K562 (cell line): ENCODE results near the gene PHPT1. TPM values are rescaled to one million over a fixed set of nuclear protein-coding genes. Genes with fewer than 3 reads are reported as not detected.

Experiments used
- BCOR ChIP-seq: fragments of 450-650 bp; IDR thresholded peaks from 2 replicates; pipeline ENCODE4 v1.6.1; 2016
- CHD1 ChIP-seq: fragments of 200-600 bp; sonication (generic); IDR thresholded peaks from one replicate; pipeline ENCODE4 v1.6.1; 2012; ENCODE audit warnings: mild to moderate bottlenecking, moderate library complexity, low read length, inconsistent platforms
- GTF2F1 ChIP-seq: IDR thresholded peaks from 2 replicates; pipeline ENCODE4 v1.6.1; 2011; ENCODE audit warnings: low read depth, low read length, improper control_type of control experiment
- HDGF ChIP-seq: fragments of 450-650 bp; IDR thresholded peaks from 2 replicates; pipeline ENCODE4 v1.6.1; 2016
- HLTF ChIP-seq: fragments of 450-650 bp; IDR thresholded peaks from 2 replicates; pipeline ENCODE4 v1.6.1; 2016
- LCOR ChIP-seq: sonication (generic); formaldehyde crosslinking; IDR thresholded peaks from 2 replicates; pipeline ENCODE4 v1.8.0; 2022; ENCODE audit warnings: mild to moderate bottlenecking, missing genetic modification reagents
- MCM7 ChIP-seq, 2 experiments: fragments of 450-650 bp; IDR thresholded peaks; 2 replicates each; pipeline ENCODE4 v1.6.1; 2016 to 2018
- POLR2A ChIP-seq: fragments of 450-650 bp; conservative IDR thresholded peaks from 2 replicates; pipeline ENCODE4 v1.6.1; 2016
- RFX1 ChIP-seq: fragments of 450-650 bp; IDR thresholded peaks from 2 replicates; pipeline ENCODE4 v1.6.1; 2016; ENCODE audit warnings: mild to moderate bottlenecking, moderate library complexity
- RNF2 ChIP-seq: sonication (generic); IDR thresholded peaks from 2 replicates; pipeline ENCODE4 v1.6.1; 2016
- SAFB2 ChIP-seq: fragments of 200-400 bp; formaldehyde crosslinking; IDR thresholded peaks from 2 replicates; pipeline ENCODE4 v1.6.1; 2018; ENCODE audit warnings: borderline replicate concordance, low read length, low read depth, moderate library complexity; ENCODE audit not compliant: severe bottlenecking
- SMAD4 ChIP-seq: fragments of 250-450 bp; sonication (Bioruptor Pico); conservative IDR thresholded peaks from 2 replicates; pipeline ENCODE4 v1.8.0; 2021; ENCODE audit warnings: inconsistent platforms, mild to moderate bottlenecking, moderate library complexity
- SMARCA4 ChIP-seq: fragments of 450-650 bp; IDR thresholded peaks from 2 replicates; pipeline ENCODE4 v1.6.1; 2016
- SNIP1 ChIP-seq: fragments of 450-650 bp; IDR thresholded peaks from 2 replicates; pipeline ENCODE4 v1.7.1; 2017; ENCODE audit warnings: low read depth, mild to moderate bottlenecking
- TARDBP ChIP-seq: fragments of 450-650 bp; IDR thresholded peaks from 2 replicates; pipeline ENCODE4 v1.6.1; 2016
- TCF7L2 ChIP-seq: fragments of 150-350 bp; IDR thresholded peaks from 2 replicates; pipeline ENCODE4 v1.6.1; 2016; ENCODE audit warnings: low read depth, mild to moderate bottlenecking, low read length, moderate library complexity
- USF1 ChIP-seq: sonication (generic); formaldehyde crosslinking; IDR thresholded peaks from 2 replicates; pipeline ENCODE4 v1.9.0; 2022; ENCODE audit warnings: mild to moderate bottlenecking, missing genetic modification reagents
- WHSC1 ChIP-seq: IDR thresholded peaks from one replicate; pipeline ENCODE4 v1.6.1; 2012; ENCODE audit warnings: low read length, control low read depth, inconsistent platforms
- XRCC3 ChIP-seq: fragments of 450-650 bp; IDR thresholded peaks from 2 replicates; pipeline ENCODE4 v1.6.1; 2017; ENCODE audit warnings: mild to moderate bottlenecking, moderate library complexity
- ZNF133 ChIP-seq: fragments of 250-450 bp; sonication (Bioruptor Pico); IDR thresholded peaks from 2 replicates; pipeline ENCODE4 v1.4.0; 2020; ENCODE audit warnings: mild to moderate bottlenecking
- ZNF280B ChIP-seq: fragments of 250-450 bp; sonication (Bioruptor Pico); IDR thresholded peaks from 2 replicates; pipeline ENCODE4 v1.5.1; 2021; ENCODE audit warnings: mild to moderate bottlenecking
- ZNF41 ChIP-seq: fragments of 250-450 bp; sonication (Bioruptor Pico); conservative IDR thresholded peaks from 2 replicates; pipeline ENCODE4 v1.4.0; 2020; ENCODE audit warnings: mild to moderate bottlenecking
- ZNF695 ChIP-seq: fragments of 450-650 bp; formaldehyde crosslinking; IDR thresholded peaks from 2 replicates; pipeline ENCODE4 v1.4.0; 2020; ENCODE audit warnings: mild to moderate bottlenecking, moderate library complexity
- ZNF76 ChIP-seq: fragments of 250-450 bp; sonication (Bioruptor Pico); IDR thresholded peaks from 2 replicates; pipeline ENCODE4 v1.4.0; 2020; ENCODE audit warnings: mild to moderate bottlenecking, moderate library complexity, borderline replicate concordance
- ZSCAN29 ChIP-seq: fragments of 450-650 bp; IDR thresholded peaks from 2 replicates; pipeline ENCODE4 v1.6.1; 2017
- polyA plus RNA-seq, 8 experiments: library from polyadenylated mRNA; depleted of rRNA in 4 of 8; stranded (reverse) in 5 of 8; unstranded in 3 of 8; fragments of >200 nt; fragmentation: Nextera tagmentation in 2 of 8; fragmentation: Illumina TruSeq in 1 of 8; extraction: Ambion mirVana in 2 of 8; extraction: Trizol in 1 of 8; gene quantifications; 2 replicates each; pipeline versions ENCODE4 v1.2.1 to v1.2.3, GENCODE V29; 2011 to 2014; ENCODE audit warnings: inconsistent platforms in 1 of 8, missing spikeins in 1 of 8
- total RNA-seq, 7 experiments: library from RNA; depleted of rRNA in 6 of 7; stranded (reverse); fragments of >200 nt in 6 of 7; fragmentation: Illumina TruSeq in 2 of 7; extraction: Trizol in 2 of 7; gene quantifications; 2 replicates each; pipeline versions ENCODE4 v1.2.1 to v1.2.3, GENCODE V29; 2011 to 2021; ENCODE audit warnings: low replicate concordance in 1 of 7
- TF ChIP-seq, protein P1 (sequence below): fragments of 450-650 bp; formaldehyde crosslinking; IDR thresholded peaks from 2 replicates; pipeline ENCODE4 v1.4.0; 2020; ENCODE audit warnings: mild to moderate bottlenecking, moderate library complexity
- TF ChIP-seq, protein P2 (sequence below): sonication (generic); formaldehyde crosslinking; IDR thresholded peaks from 2 replicates; pipeline ENCODE4 v1.5.0; 2020; ENCODE audit warnings: missing genetic modification reagents
- TF ChIP-seq, protein P3 (sequence below): fragments of 450-650 bp; IDR thresholded peaks from 2 replicates; pipeline ENCODE4 v1.6.1; 2017; ENCODE audit warnings: mild to moderate bottlenecking, moderate library complexity

The PHPT1 gene
- total and polyA plus RNA-seq, 9 of the 15 experiments (the other 6 are each of a cell fraction or from before 2014, with no cell fraction given): 20.9 to 166 (median 129) TPM

DNA sequence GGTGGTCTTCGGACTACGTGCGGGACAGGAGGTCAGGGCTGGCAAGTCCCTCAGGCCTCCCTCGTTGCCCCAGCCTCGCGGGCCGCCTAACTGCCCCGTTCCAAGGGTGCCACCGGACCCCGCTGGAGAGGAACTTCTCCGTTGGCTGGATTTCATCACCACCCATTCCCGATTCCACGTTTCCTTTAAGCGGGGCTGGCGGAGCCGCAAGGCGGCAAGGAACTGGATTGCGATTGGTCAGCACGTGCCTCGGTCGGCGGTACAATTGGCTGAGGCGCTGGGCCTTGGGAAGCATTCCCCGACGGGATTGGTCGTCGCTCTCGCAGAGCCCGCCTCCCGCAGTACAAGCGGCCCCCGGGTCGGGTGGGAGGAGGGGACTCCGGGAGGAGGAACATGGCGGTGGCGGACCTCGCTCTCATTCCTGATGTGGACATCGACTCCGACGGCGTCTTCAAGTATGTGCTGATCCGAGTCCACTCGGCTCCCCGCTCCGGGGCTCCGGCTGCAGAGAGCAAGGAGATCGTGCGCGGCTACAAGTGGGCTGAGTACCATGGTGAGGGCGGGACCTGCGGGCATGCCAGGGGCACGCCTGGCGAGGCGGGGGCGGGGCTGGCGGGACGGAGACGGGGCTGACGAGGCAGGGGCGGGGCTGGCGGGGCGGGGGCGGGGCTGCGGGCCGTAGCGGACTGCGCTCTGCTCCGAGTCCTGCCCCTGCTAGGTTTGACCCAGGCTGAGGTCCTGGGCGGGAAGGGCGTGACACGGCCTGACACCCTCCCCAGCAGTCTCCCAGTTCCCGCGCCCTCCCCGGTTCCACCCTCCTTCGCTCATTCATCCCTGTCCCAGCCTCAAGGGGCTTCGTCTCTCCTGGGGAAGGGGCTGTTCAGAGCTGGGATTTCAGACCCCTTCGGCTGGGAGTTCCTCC is at the start of gene PHPT1 (continued):
- TF ChIP-seq ZNF76 (CRISPR knock-in tag) (no peak), SAFB2 (no peak), TCF7L2 (no peak), ZNF41 (no peak), MCM7 (IDR thresholded peaks at IDR 0.05) (no peak), WHSC1 (no peak), RNF2 (peak; percentile 81), ZSCAN29 (no peak), ZNF695 (CRISPR knock-in tag) (no peak), ZNF280B (CRISPR knock-in tag) (no peak), SNIP1 (no peak), XRCC3 (no peak), TARDBP (no peak), ZNF133 (CRISPR knock-in tag) (no peak), RFX1 (no peak), GTF2F1 (peak; percentile 17; the same call in 1 of the 2 replicates), LCOR (CRISPR knock-in tag) (no peak), HLTF (no peak), SMAD4 (CRISPR knock-in tag) (peak; percentile 65), SMARCA4 (no peak), HDGF (0 out of 2 replicates have a peak, but pooled peaks have one; percentile 33), USF1 (CRISPR knock-in tag) (peak; percentile 89), CHD1 (no peak), POLR2A (peak; percentile 95), BCOR (no peak)
- TF ChIP-seq, protein P1, sequence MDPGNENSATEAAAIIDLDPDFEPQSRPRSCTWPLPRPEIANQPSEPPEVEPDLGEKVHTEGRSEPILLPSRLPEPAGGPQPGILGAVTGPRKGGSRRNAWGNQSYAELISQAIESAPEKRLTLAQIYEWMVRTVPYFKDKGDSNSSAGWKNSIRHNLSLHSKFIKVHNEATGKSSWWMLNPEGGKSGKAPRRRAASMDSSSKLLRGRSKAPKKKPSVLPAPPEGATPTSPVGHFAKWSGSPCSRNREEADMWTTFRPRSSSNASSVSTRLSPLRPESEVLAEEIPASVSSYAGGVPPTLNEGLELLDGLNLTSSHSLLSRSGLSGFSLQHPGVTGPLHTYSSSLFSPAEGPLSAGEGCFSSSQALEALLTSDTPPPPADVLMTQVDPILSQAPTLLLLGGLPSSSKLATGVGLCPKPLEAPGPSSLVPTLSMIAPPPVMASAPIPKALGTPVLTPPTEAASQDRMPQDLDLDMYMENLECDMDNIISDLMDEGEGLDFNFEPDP (CRISPR knock-in tag): no peak
- TF ChIP-seq, protein P2, sequence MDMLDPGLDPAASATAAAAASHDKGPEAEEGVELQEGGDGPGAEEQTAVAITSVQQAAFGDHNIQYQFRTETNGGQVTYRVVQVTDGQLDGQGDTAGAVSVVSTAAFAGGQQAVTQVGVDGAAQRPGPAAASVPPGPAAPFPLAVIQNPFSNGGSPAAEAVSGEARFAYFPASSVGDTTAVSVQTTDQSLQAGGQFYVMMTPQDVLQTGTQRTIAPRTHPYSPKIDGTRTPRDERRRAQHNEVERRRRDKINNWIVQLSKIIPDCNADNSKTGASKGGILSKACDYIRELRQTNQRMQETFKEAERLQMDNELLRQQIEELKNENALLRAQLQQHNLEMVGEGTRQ (CRISPR knock-in tag): peak; percentile 69
- TF ChIP-seq, protein P3, sequence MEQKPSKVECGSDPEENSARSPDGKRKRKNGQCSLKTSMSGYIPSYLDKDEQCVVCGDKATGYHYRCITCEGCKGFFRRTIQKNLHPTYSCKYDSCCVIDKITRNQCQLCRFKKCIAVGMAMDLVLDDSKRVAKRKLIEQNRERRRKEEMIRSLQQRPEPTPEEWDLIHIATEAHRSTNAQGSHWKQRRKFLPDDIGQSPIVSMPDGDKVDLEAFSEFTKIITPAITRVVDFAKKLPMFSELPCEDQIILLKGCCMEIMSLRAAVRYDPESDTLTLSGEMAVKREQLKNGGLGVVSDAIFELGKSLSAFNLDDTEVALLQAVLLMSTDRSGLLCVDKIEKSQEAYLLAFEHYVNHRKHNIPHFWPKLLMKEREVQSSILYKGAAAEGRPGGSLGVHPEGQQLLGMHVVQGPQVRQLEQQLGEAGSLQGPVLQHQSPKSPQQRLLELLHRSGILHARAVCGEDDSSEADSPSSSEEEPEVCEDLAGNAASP: no peak
